ENCODE data around the gene GRID2IP. TPM values are rescaled to one million over a fixed set of nuclear protein-coding genes. Genes with fewer than 3 reads are reported as not detected.

Gene GRID2IP
- total and polyA plus RNA-seq, 7 donors, result 0.23 to 0.39 TPM; not detected in 5

DNA sequence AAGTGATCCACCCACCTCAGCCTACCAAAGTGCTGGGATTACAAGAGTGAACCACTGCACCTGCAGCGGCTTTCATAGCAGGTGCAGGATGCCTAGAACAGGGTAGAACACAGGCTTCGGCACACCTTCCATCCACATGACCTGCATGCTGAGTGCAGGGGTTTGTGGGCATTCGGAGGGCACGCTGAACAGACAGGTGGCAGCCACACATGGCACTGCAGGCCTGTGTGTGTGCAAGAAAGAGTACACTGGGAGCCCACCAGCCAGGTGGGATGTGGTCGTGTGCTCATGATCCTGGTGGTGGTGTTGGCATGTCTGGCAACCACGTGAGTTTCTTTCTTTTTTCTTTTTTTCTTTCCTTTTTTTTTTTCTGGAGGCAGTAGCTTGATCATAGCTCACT lies 38.4 kb downstream of the GRID2IP start:
- Histone ChIP-seq H3K4me1 (peaks cover 0 to 6% (median 0%) of the 10 kb centered on the region in 4 donors), H3K9me3 (no peaks in the 10 kb centered on the region), H3K27me3 (no peaks in the 10 kb centered on the region), H3K27ac (no peak overlapping the region), H3K36me3 (no peaks in the 10 kb centered on the region), H3K4me3 (no peak overlapping the region)
- intact Hi-C loops (cut with DNase I), result no loop called here
- DNase-seq, result no peak
- WGBS, 2 donors, result 86 to 87% methylated on average over 6 of the region's 6 CpGs
- TF ChIP-seq POLR2AphosphoS5 (IDR thresholded peaks at IDR 0.05) (no peak), EP300 (IDR thresholded peaks at IDR 0.05) (no peak), POLR2A (IDR thresholded peaks at IDR 0.05) (no peak)

DNA sequence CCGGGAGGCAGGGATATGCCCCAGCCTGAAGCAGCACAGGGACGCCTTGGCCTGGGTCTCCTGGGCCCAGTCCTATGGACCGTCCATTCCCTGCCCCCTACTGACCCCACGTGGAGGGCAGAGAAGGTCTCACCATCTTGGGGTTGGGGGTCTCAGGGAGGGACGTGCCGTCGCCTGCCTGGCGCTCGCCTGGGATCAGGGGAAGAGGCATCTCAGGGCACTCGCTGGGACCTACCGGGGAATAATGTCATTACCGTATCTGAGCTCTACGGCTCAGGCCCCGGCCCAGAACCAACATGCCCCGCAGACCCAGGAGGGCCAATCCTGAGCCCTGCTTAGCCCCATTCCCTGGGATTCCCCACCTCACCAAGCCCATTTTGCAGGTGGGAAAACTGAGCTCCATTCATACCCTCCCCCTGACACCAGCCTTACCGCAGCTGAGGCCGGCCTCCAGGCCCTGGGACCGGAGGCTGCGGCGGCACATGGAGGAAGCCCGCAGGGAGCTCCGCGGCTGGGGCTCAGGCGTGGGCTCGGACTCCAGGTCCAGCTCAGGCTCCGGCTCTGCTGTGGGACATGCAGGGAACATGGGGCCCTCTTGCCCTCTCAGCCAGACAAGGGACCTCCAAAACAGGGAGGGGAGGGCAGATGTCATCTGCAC lies 40.7 kb downstream of the GRID2IP start:
- intact Hi-C loops (cut with DNase I), result no loop called here
- no peak for DNase-seq
- Histone ChIP-seq H3K27ac (no peak overlapping the region), H3K27me3 (no peaks in the 10 kb centered on the region), H3K36me3 (no peaks in the 10 kb centered on the region), H3K4me1 (no peaks in the 10 kb centered on the region), H3K9me3 (no peaks in the 10 kb centered on the region), H3K4me3 (no peak overlapping the region)
- WGBS, 2 donors, result 95 to 96% methylated on average over 26 of the region's 26 CpGs
- no peak for TF ChIP-seq POLR2A (IDR thresholded peaks at IDR 0.05)
- no peak for TF ChIP-seq POLR2AphosphoS5 (IDR thresholded peaks at IDR 0.05)
- no peak for TF ChIP-seq EP300 (IDR thresholded peaks at IDR 0.05)
- TF ChIP-seq, protein P1, sequence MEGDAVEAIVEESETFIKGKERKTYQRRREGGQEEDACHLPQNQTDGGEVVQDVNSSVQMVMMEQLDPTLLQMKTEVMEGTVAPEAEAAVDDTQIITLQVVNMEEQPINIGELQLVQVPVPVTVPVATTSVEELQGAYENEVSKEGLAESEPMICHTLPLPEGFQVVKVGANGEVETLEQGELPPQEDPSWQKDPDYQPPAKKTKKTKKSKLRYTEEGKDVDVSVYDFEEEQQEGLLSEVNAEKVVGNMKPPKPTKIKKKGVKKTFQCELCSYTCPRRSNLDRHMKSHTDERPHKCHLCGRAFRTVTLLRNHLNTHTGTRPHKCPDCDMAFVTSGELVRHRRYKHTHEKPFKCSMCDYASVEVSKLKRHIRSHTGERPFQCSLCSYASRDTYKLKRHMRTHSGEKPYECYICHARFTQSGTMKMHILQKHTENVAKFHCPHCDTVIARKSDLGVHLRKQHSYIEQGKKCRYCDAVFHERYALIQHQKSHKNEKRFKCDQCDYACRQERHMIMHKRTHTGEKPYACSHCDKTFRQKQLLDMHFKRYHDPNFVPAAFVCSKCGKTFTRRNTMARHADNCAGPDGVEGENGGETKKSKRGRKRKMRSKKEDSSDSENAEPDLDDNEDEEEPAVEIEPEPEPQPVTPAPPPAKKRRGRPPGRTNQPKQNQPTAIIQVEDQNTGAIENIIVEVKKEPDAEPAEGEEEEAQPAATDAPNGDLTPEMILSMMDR (IDR thresholded peaks at IDR 0.05), result no peak

DNA sequence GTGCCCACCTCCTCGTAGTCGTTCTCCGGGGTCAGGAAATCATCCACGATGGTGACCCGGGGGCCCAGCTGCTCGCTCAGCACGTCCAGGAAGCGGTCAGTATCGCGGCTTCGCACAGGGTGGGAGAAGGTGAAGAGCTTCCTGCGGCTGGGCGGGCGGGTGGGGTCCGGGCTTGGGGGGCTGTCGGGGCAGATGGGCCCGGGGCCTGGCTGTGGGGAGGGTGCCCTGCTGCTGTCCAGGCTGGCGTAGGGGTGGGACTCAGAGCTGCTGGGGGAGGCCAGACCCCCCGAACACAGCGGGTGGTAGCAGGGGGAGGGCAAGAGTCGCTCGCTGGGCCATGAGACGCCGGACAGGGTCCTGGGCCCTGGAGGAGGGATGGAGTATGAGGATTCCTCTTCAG lies 42.3 kb downstream of the GRID2IP start:
- no peaks in the 10 kb centered on the region for H3K9me3 ChIP-seq
- H3K4me1 ChIP-seq, result peaks cover 0 to 11% (median 8%) of the 10 kb centered on the region in 4 donors
- DNase-seq, result no peak
- peaks cover 0 to 11% (median 9%) of the 10 kb centered on the region in 3 donors for H3K27me3 ChIP-seq
- no peak overlapping the region for H3K4me3 ChIP-seq
- intact Hi-C loops (cut with DNase I), result no loop called here
- 93% methylated on average over 24 of the region's 24 CpGs for WGBS, 2 donors
- TF ChIP-seq POLR2AphosphoS5 (IDR thresholded peaks at IDR 0.05) (no peak), EP300 (IDR thresholded peaks at IDR 0.05) (no peak), POLR2A (IDR thresholded peaks at IDR 0.05) (no peak)
- TF ChIP-seq, protein P1 (IDR thresholded peaks at IDR 0.05), result no peak
- H3K36me3 ChIP-seq, result no peaks in the 10 kb centered on the region
- H3K27ac ChIP-seq, result no peak overlapping the region

DNA sequence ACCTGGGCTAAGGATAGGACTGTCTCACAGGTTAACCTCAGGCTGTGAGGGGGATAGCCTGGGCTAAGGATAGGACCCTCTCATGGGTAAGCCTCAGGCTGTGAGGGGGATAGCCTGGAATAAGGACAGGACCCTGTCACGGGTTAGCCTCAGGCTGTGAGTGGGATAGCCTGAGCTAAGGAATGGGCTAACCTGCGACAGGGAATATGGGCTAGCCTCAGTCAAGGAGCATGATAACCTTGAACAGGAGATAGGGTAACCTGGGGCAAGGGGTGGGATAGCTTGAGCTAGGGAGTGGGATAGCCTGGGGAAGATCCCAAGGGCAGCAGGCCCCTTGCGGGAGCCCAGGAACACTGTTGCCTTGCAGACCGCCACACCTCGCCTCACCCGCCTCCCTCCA lies 42.7 kb downstream of the GRID2IP start:
- DNase-seq, result no peak
- no peak for TF ChIP-seq POLR2A (IDR thresholded peaks at IDR 0.05)
- TF ChIP-seq, protein P1 (IDR thresholded peaks at IDR 0.05), result no peak
- TF ChIP-seq POLR2AphosphoS5 (IDR thresholded peaks at IDR 0.05), result no peak
- TF ChIP-seq EP300 (IDR thresholded peaks at IDR 0.05), result no peak
- H3K36me3 ChIP-seq, result no peaks in the 10 kb centered on the region

DNA sequence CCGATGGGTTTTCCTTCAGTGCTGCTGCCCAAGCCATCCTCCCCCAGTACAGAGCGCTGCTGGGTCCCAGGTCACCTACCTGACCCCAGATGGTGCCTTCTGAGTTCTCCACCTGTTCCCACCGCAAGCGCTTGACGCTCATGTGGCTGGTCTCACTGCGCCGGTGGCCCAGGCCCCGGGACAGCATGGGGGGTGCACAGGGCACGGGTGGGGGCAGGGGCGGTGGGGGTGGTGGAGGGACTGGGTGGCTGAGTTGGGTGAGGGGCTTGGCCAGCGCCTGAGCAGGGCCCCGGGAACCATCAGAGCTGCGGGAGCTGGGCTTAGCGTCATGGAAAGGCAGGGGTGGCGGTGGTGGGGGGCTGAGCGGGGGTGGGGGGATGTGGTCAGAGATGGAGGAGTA lies 43.4 kb downstream of the GRID2IP start:
- DNase-seq, result no peak
- WGBS, 2 donors, result 95% methylated on average over 16 of the region's 16 CpGs
- TF ChIP-seq, protein P1 (IDR thresholded peaks at IDR 0.05), result no peak
- TF ChIP-seq POLR2AphosphoS5 (IDR thresholded peaks at IDR 0.05), result no peak
- Histone ChIP-seq H3K27me3 (peaks cover 0 to 19% (median 18%) of the 10 kb centered on the region in 3 donors), H3K9me3 (no peaks in the 10 kb centered on the region), H3K4me3 (no peak overlapping the region), H3K36me3 (no peaks in the 10 kb centered on the region), H3K27ac (no peak overlapping the region), H3K4me1 (peaks cover 0 to 18% (median 17%) of the 10 kb centered on the region in 4 donors)
- intact Hi-C loops (cut with DNase I), result no loop called here

More for the DNA sequence above, 42.7 kb downstream of the GRID2IP start:
- Histone ChIP-seq H3K4me1 (peaks cover 0 to 12% (median 11%) of the 10 kb centered on the region in 4 donors), H3K9me3 (no peaks in the 10 kb centered on the region), H3K27me3 (peaks cover 0 to 14% (median 12%) of the 10 kb centered on the region in 3 donors), H3K4me3 (no peak overlapping the region), H3K27ac (no peak overlapping the region)
- 97 to 98% methylated on average over 6 of the region's 6 CpGs for WGBS, 2 donors
- intact Hi-C loops (cut with DNase I), result no loop called here

Measured in sigmoid colon (tissue), 7 donors.